Measurements from ENCODE around the gene RBM19. TPM values are rescaled to one million over a fixed set of nuclear protein-coding genes. Genes with fewer than 3 reads are reported as not detected.
"Not testable (repeated sequence)": the region's sequence is repeated elsewhere in the genome, so short reads cannot be mapped to it uniquely, and the experiment has no call there.

The RBM19 gene
- total RNA-seq, 1 experiment from 2014 or later: 35.7 TPM

GRCh38 chr12:113997365-113997764, 31.2 kb upstream of the RBM19 start:
- peaks cover 18% of the 10 kb centered on the region for H3K27me3 Mint-ChIP-seq (ENCODE audit: insufficient read depth, unreplicated experiment)
- Histone ChIP-seq H3K27me3 (replicated peaks; ENCODE audit: control insufficient read depth, insufficient read depth, low read length) (peaks cover 1% of the 10 kb centered on the region; the same call in 1 of the 2 replicates), H3K4me1 (no peaks in the 10 kb centered on the region), H3K4me3 (ENCODE audit: low read depth, low read length) (no peak overlapping the region), H3K36me3 (ENCODE audit: control insufficient read depth, insufficient read depth, low read length) (no peaks in the 10 kb centered on the region), H3K9me3 (no peaks in the 10 kb centered on the region)
- ChIA-PET CTCF (interaction anchor here (0.7 kb wide), 1 partner anchor 77 kb away, joined by 5 read pairs; no protein-coding TSS in a partner anchor), POLR2A (no interaction called here)
- no peak for DNase-seq
- H3K4me3 Mint-ChIP-seq (ENCODE audit: unreplicated experiment): no peak overlapping the region
- H3K9me3 Mint-ChIP-seq (ENCODE audit: unreplicated experiment): no peaks in the 10 kb centered on the region
- H3K4me1 Mint-ChIP-seq (ENCODE audit: low read depth, unreplicated experiment): no peaks in the 10 kb centered on the region
- no peak overlapping the region for H3K27ac Mint-ChIP-seq (ENCODE audit: unreplicated experiment)
- intact Hi-C loops (cut with micrococcal nuclease; ENCODE audit: unreplicated experiment): no loop called here
- TF ChIP-seq CTCF (IDR thresholded peaks at IDR 0.05; ENCODE audit: insufficient read depth in 1 of 2, low read depth in 1 of 2, low read length in 1 of 2, severe bottlenecking in 1 of 2, unreplicated experiment in 1 of 2): no peak
- no TSS peak for BruUV-seq (replicated peaks)
- H3K36me3 Mint-ChIP-seq (ENCODE audit: insufficient read depth, unreplicated experiment): no peaks in the 10 kb centered on the region

- H3K4me1 ChIP-seq: no peaks in the 10 kb centered on the region
- Mint-ChIP-seq H3K36me3 (ENCODE audit: insufficient read depth, unreplicated experiment) (no peaks in the 10 kb centered on the region), H3K27me3 (ENCODE audit: insufficient read depth, unreplicated experiment) (peaks cover 21% of the 10 kb centered on the region), H3K27ac (ENCODE audit: unreplicated experiment) (no peak overlapping the region), H3K4me1 (ENCODE audit: low read depth, unreplicated experiment) (no peaks in the 10 kb centered on the region), H3K4me3 (ENCODE audit: unreplicated experiment) (no peak overlapping the region), H3K9me3 (ENCODE audit: unreplicated experiment) (no peaks in the 10 kb centered on the region)
- no peaks in the 10 kb centered on the region for H3K9me3 ChIP-seq
- peaks cover 1% of the 10 kb centered on the region; the same call in 1 of the 2 replicates for H3K27me3 ChIP-seq (replicated peaks; ENCODE audit: control insufficient read depth, insufficient read depth, low read length)
- TF ChIP-seq CTCF (IDR thresholded peaks at IDR 0.05; ENCODE audit: insufficient read depth in 1 of 2, low read depth in 1 of 2, low read length in 1 of 2, severe bottlenecking in 1 of 2, unreplicated experiment in 1 of 2): peak in 1 of 2 experiments; percentile 34
- no peak overlapping the region for H3K4me3 ChIP-seq (ENCODE audit: low read depth, low read length)
- intact Hi-C loops (cut with micrococcal nuclease; ENCODE audit: unreplicated experiment): no loop called here
- peak in 1 of 2 experiments; percentile 10 for DNase-seq
- no TSS peak for BruUV-seq (replicated peaks)
- CTCF ChIA-PET: interaction anchor here (0.6 to 1.6 kb wide), 2 partner anchors 16 to 75 kb away, joined by 3 to 9 read pairs; no protein-coding TSS in a partner anchor
- POLR2A ChIA-PET: no interaction called here
- no peaks in the 10 kb centered on the region for H3K36me3 ChIP-seq (ENCODE audit: control insufficient read depth, insufficient read depth, low read length)
Observed at GRCh38 chr12:113996026-113996425, 29.9 kb upstream of the RBM19 start.

- no TSS peak for BruUV-seq (replicated peaks)
- no peaks in the 10 kb centered on the region for H3K9me3 ChIP-seq
- H3K36me3 Mint-ChIP-seq (ENCODE audit: insufficient read depth, unreplicated experiment): no peaks in the 10 kb centered on the region
- ChIA-PET CTCF (interaction anchor here (1.3 kb wide), 1 partner anchor 13 kb away, joined by 3 read pairs; no protein-coding TSS in a partner anchor), POLR2A (no interaction called here)
- no peaks in the 10 kb centered on the region for H3K4me1 ChIP-seq
- TF ChIP-seq CTCF (IDR thresholded peaks at IDR 0.05; ENCODE audit: insufficient read depth in 1 of 2, low read depth in 1 of 2, low read length in 1 of 2, severe bottlenecking in 1 of 2, unreplicated experiment in 1 of 2): no peak
- no peaks in the 10 kb centered on the region for H3K36me3 ChIP-seq (ENCODE audit: control insufficient read depth, insufficient read depth, low read length)
- no peak for DNase-seq
- H3K4me3 Mint-ChIP-seq (ENCODE audit: unreplicated experiment): no peak overlapping the region
- H3K27me3 Mint-ChIP-seq (ENCODE audit: insufficient read depth, unreplicated experiment): peaks cover 15% of the 10 kb centered on the region
- no peaks in the 10 kb centered on the region for H3K4me1 Mint-ChIP-seq (ENCODE audit: low read depth, unreplicated experiment)
- H3K9me3 Mint-ChIP-seq (ENCODE audit: unreplicated experiment): no peaks in the 10 kb centered on the region
- no peak overlapping the region for H3K4me3 ChIP-seq (ENCODE audit: low read depth, low read length)
- intact Hi-C loops (cut with micrococcal nuclease; ENCODE audit: unreplicated experiment): no loop called here
- no peak overlapping the region for H3K27ac Mint-ChIP-seq (ENCODE audit: unreplicated experiment)
- peaks cover 1% of the 10 kb centered on the region; the same call in 1 of the 2 replicates for H3K27me3 ChIP-seq (replicated peaks; ENCODE audit: control insufficient read depth, insufficient read depth, low read length)
Observed at GRCh38 chr12:113994051-113994450, 27.9 kb upstream of the RBM19 start.

- H3K36me3 ChIP-seq (ENCODE audit: control insufficient read depth, insufficient read depth, low read length); H3K4me3 Mint-ChIP-seq (ENCODE audit: unreplicated experiment); H3K9me3 Mint-ChIP-seq (ENCODE audit: unreplicated experiment); H3K9me3 ChIP-seq; intact Hi-C loops (cut with micrococcal nuclease; ENCODE audit: unreplicated experiment); CTCF ChIA-PET; H3K36me3 Mint-ChIP-seq (ENCODE audit: insufficient read depth, unreplicated experiment); H3K4me3 ChIP-seq (ENCODE audit: low read depth, low read length); H3K4me1 ChIP-seq; BruUV-seq (replicated peaks); DNase-seq; H3K4me1 Mint-ChIP-seq (ENCODE audit: low read depth, unreplicated experiment); H3K27ac Mint-ChIP-seq (ENCODE audit: unreplicated experiment); POLR2A ChIA-PET; H3K27me3 ChIP-seq (replicated peaks; ENCODE audit: control insufficient read depth, insufficient read depth, low read length): not testable (repeated sequence)
- H3K27me3 Mint-ChIP-seq (ENCODE audit: insufficient read depth, unreplicated experiment): peaks cover 12% of the 10 kb centered on the region
Observed at GRCh38 chr12:113992751-113993150, 26.6 kb upstream of the RBM19 start.

All from Caco-2 (cell line).